Medulla oblongata (tissue), 1 donor: ENCODE data around the gene MPND.

Source experiments
- DNase-seq: peaks from one replicate; pipeline ENCODE4 v3.0.0-alpha.2; 2015; ENCODE audit errors: extremely low spot score

MPND gene

GRCh38 chr19:4376991-4377781, 33.8 kb downstream of the MPND start:
- no peak for DNase-seq

GRCh38 chr19:4378886-4379285, 35.5 kb downstream of the MPND start:
- no peak for DNase-seq

GRCh38 chr19:4379383-4380253, 36.3 kb downstream of the MPND start:
- no peak for DNase-seq

GRCh38 chr19:4380254-4380727, 36.9 kb downstream of the MPND start:
- DNase-seq, result no peak

GRCh38 chr19:4385291-4386040, 42.1 kb downstream of the MPND start:
- no peak for DNase-seq

- peak; percentile 90 for DNase-seq
These were observed 42.9 kb downstream of the MPND start for GRCh38 chr19:4386041-4386782.

- peak; percentile 72 for DNase-seq
These were observed 45.1 kb downstream of the MPND start for GRCh38 chr19:4388337-4389063.

- no peak for DNase-seq
These were observed 45.7 kb downstream of the MPND start for GRCh38 chr19:4389064-4389375.

- no peak for DNase-seq
These were observed 46.2 kb downstream of the MPND start for GRCh38 chr19:4389511-4390016.

GRCh38 chr19:4390017-4390566, 46.7 kb downstream of the MPND start:
- no peak for DNase-seq

GRCh38 chr19:4390567-4391305, 47.4 kb downstream of the MPND start:
- no peak for DNase-seq

- DNase-seq, result no peak
These were observed 47.9 kb downstream of the MPND start for GRCh38 chr19:4391306-4391693.

GRCh38 chr19:4391701-4392483, 48.5 kb downstream of the MPND start:
- no peak for DNase-seq

GRCh38 chr19:4393947-4394590, 50.7 kb downstream of the MPND start:
- DNase-seq, result no peak

- DNase-seq, result no peak
These were observed 53.8 kb downstream of the MPND start for GRCh38 chr19:4396949-4397783.

- no peak for DNase-seq
These were observed 56.4 kb downstream of the MPND start for GRCh38 chr19:4399812-4400134.

- peak; percentile 96 for DNase-seq
These were observed 57.0 kb downstream of the MPND start, which contains the start of gene SH3GL1 for GRCh38 chr19:4400135-4400936. Gene SH3GL1 (minus strand): TSS chr19:4400547. CDS start chr19:4400368, 179 bp downstream.
